Measurements from ENCODE around the gene STK39.

STK39 gene

GRCh38 chr2:167935803-167936110, 311.6 kb downstream of the STK39 start:
- Histone ChIP-seq H3K9ac (ENCODE audit: low read length) (no peak overlapping the region), H3K4ac (ENCODE audit: low read depth, low read length) (no peak overlapping the region), H3K79me2 (ENCODE audit: control insufficient read depth, insufficient read depth, low read length) (no peaks in the 10 kb centered on the region), H2BK120ac (ENCODE audit: low read depth, low read length) (no peak overlapping the region), H3K23ac (ENCODE audit: low read length) (no peak overlapping the region), H3K4me1 (ENCODE audit: control insufficient read depth, low read depth, low read length) (no peaks in the 10 kb centered on the region), H3K4me3 (ENCODE audit: low read length) (no peak overlapping the region), H3K18ac (ENCODE audit: low read length) (no peak overlapping the region), H2BK5ac (ENCODE audit: low read length) (no peak overlapping the region), H3K4me2 (ENCODE audit: low read length) (no peak overlapping the region), H4K8ac (ENCODE audit: low read depth, low read length) (no peak overlapping the region), H3K56ac (ENCODE audit: low read length) (no peak overlapping the region), H3K79me1 (ENCODE audit: low read length) (no peaks in the 10 kb centered on the region), H2AK5ac (ENCODE audit: low read length) (no peak overlapping the region), H3K36me3 (ENCODE audit: control insufficient read depth, insufficient read depth, low read length) (no peaks in the 10 kb centered on the region), H4K5ac (ENCODE audit: low read length) (no peak overlapping the region), H3K27ac (ENCODE audit: low read depth, low read length) (no peak overlapping the region), H2BK15ac (replicated peaks; ENCODE audit: low read depth) (no peak overlapping the region), H3K27me3 (ENCODE audit: insufficient read depth, low read length, poor library complexity) (no peaks in the 10 kb centered on the region)
- whole genome bisulfite sequencing (ENCODE audit: extremely low coverage, insufficient coverage, low lambda C conversion rate): no CpG with 5 or more reads among the region's 4 CpGs
- no peak for DNase-seq

- Histone ChIP-seq H2BK5ac (ENCODE audit: low read length) (no peak overlapping the region), H4K5ac (ENCODE audit: low read length) (no peak overlapping the region), H3K79me1 (ENCODE audit: low read length) (no peaks in the 10 kb centered on the region), H3K56ac (ENCODE audit: low read length) (no peak overlapping the region), H3K4me3 (ENCODE audit: low read length) (no peak overlapping the region), H3K27ac (ENCODE audit: low read depth, low read length) (no peak overlapping the region), H3K9ac (ENCODE audit: low read length) (no peak overlapping the region), H3K79me2 (ENCODE audit: control insufficient read depth, insufficient read depth, low read length) (no peaks in the 10 kb centered on the region), H3K27me3 (ENCODE audit: insufficient read depth, low read length, poor library complexity) (no peaks in the 10 kb centered on the region), H3K4me2 (ENCODE audit: low read length) (no peak overlapping the region), H2BK120ac (ENCODE audit: low read depth, low read length) (no peak overlapping the region), H3K18ac (ENCODE audit: low read length) (no peak overlapping the region), H3K4ac (ENCODE audit: low read depth, low read length) (no peak overlapping the region), H3K23ac (ENCODE audit: low read length) (no peak overlapping the region), H3K36me3 (ENCODE audit: control insufficient read depth, insufficient read depth, low read length) (no peaks in the 10 kb centered on the region), H3K4me1 (ENCODE audit: control insufficient read depth, low read depth, low read length) (no peaks in the 10 kb centered on the region), H2AK5ac (ENCODE audit: low read length) (no peak overlapping the region), H4K8ac (ENCODE audit: low read depth, low read length) (no peak overlapping the region), H2BK15ac (replicated peaks; ENCODE audit: low read depth) (no peak overlapping the region)
- no CpG with 5 or more reads among the region's 4 CpGs for WGBS (ENCODE audit: extremely low coverage, insufficient coverage, low lambda C conversion rate)
- DNase-seq: no peak
Observed at GRCh38 chr2:167933097-167933814, 314.1 kb downstream of the STK39 start.

GRCh38 chr2:167932123-167932693, 315.2 kb downstream of the STK39 start:
- no peak overlapping the region for H3K4me2 ChIP-seq (ENCODE audit: low read length)
- no peaks in the 10 kb centered on the region for H3K79me2 ChIP-seq (ENCODE audit: control insufficient read depth, insufficient read depth, low read length)
- no peak overlapping the region for H3K56ac ChIP-seq (ENCODE audit: low read length)
- no peak overlapping the region for H3K18ac ChIP-seq (ENCODE audit: low read length)
- H3K79me1 ChIP-seq (ENCODE audit: low read length): no peaks in the 10 kb centered on the region
- DNase-seq: no peak
- no peak overlapping the region for H3K9ac ChIP-seq (ENCODE audit: low read length)
- no peaks in the 10 kb centered on the region for H3K27me3 ChIP-seq (ENCODE audit: insufficient read depth, low read length, poor library complexity)
- no CpG with 5 or more reads among the region's 4 CpGs for WGBS (ENCODE audit: extremely low coverage, insufficient coverage, low lambda C conversion rate)
- H2BK5ac ChIP-seq (ENCODE audit: low read length): no peak overlapping the region
- no peak overlapping the region for H2AK5ac ChIP-seq (ENCODE audit: low read length)
- H2BK15ac ChIP-seq (replicated peaks; ENCODE audit: low read depth): no peak overlapping the region
- H3K27ac ChIP-seq (ENCODE audit: low read depth, low read length): no peak overlapping the region
- H4K8ac ChIP-seq (ENCODE audit: low read depth, low read length): no peak overlapping the region
- H3K4me3 ChIP-seq (ENCODE audit: low read length): no peak overlapping the region
- H3K4me1 ChIP-seq (ENCODE audit: control insufficient read depth, low read depth, low read length): no peaks in the 10 kb centered on the region
- no peak overlapping the region for H2BK120ac ChIP-seq (ENCODE audit: low read depth, low read length)
- no peak overlapping the region for H4K5ac ChIP-seq (ENCODE audit: low read length)
- H3K23ac ChIP-seq (ENCODE audit: low read length): no peak overlapping the region
- no peak overlapping the region for H3K4ac ChIP-seq (ENCODE audit: low read depth, low read length)
- H3K36me3 ChIP-seq (ENCODE audit: control insufficient read depth, insufficient read depth, low read length): no peaks in the 10 kb centered on the region

GRCh38 chr2:167929484-167929883, 317.9 kb downstream of the STK39 start:
- WGBS (ENCODE audit: extremely low coverage, insufficient coverage, low lambda C conversion rate): no CpG with 5 or more reads among the region's 3 CpGs
- Histone ChIP-seq H3K27ac (ENCODE audit: low read depth, low read length) (no peak overlapping the region), H2BK15ac (replicated peaks; ENCODE audit: low read depth) (no peak overlapping the region), H4K8ac (ENCODE audit: low read depth, low read length) (no peak overlapping the region), H4K5ac (ENCODE audit: low read length) (no peak overlapping the region), H2BK5ac (ENCODE audit: low read length) (no peak overlapping the region), H3K9ac (ENCODE audit: low read length) (no peak overlapping the region), H3K79me1 (ENCODE audit: low read length) (no peaks in the 10 kb centered on the region), H3K79me2 (ENCODE audit: control insufficient read depth, insufficient read depth, low read length) (no peaks in the 10 kb centered on the region), H3K27me3 (ENCODE audit: insufficient read depth, low read length, poor library complexity) (no peaks in the 10 kb centered on the region), H3K36me3 (ENCODE audit: control insufficient read depth, insufficient read depth, low read length) (no peaks in the 10 kb centered on the region), H3K4ac (ENCODE audit: low read depth, low read length) (no peak overlapping the region), H3K4me3 (ENCODE audit: low read length) (no peak overlapping the region), H3K4me2 (ENCODE audit: low read length) (no peak overlapping the region), H2BK120ac (ENCODE audit: low read depth, low read length) (no peak overlapping the region), H3K56ac (ENCODE audit: low read length) (no peak overlapping the region), H3K4me1 (ENCODE audit: control insufficient read depth, low read depth, low read length) (no peaks in the 10 kb centered on the region), H3K18ac (ENCODE audit: low read length) (no peak overlapping the region), H2AK5ac (ENCODE audit: low read length) (no peak overlapping the region), H3K23ac (ENCODE audit: low read length) (no peak overlapping the region)
- DNase-seq: no peak

- Histone ChIP-seq H4K5ac (ENCODE audit: low read length) (no peak overlapping the region), H4K8ac (ENCODE audit: low read depth, low read length) (no peak overlapping the region), H3K56ac (ENCODE audit: low read length) (no peak overlapping the region), H3K4me2 (ENCODE audit: low read length) (no peak overlapping the region), H2BK120ac (ENCODE audit: low read depth, low read length) (no peak overlapping the region), H2AK5ac (ENCODE audit: low read length) (no peak overlapping the region), H3K4me1 (ENCODE audit: control insufficient read depth, low read depth, low read length) (no peaks in the 10 kb centered on the region), H3K4ac (ENCODE audit: low read depth, low read length) (no peak overlapping the region), H3K27me3 (ENCODE audit: insufficient read depth, low read length, poor library complexity) (no peaks in the 10 kb centered on the region), H3K9ac (ENCODE audit: low read length) (no peak overlapping the region), H3K18ac (ENCODE audit: low read length) (no peak overlapping the region), H3K79me2 (ENCODE audit: control insufficient read depth, insufficient read depth, low read length) (no peaks in the 10 kb centered on the region), H2BK15ac (replicated peaks; ENCODE audit: low read depth) (no peak overlapping the region), H3K79me1 (ENCODE audit: low read length) (no peaks in the 10 kb centered on the region), H3K23ac (ENCODE audit: low read length) (no peak overlapping the region), H3K27ac (ENCODE audit: low read depth, low read length) (no peak overlapping the region), H3K36me3 (ENCODE audit: control insufficient read depth, insufficient read depth, low read length) (no peaks in the 10 kb centered on the region), H2BK5ac (ENCODE audit: low read length) (no peak overlapping the region), H3K4me3 (ENCODE audit: low read length) (no peak overlapping the region)
- no CpG with 5 or more reads among the region's 6 CpGs for WGBS (ENCODE audit: extremely low coverage, insufficient coverage, low lambda C conversion rate)
- no peak for DNase-seq
Observed at GRCh38 chr2:167928434-167928833, 319.0 kb downstream of the STK39 start.

GRCh38 chr2:167925758-167926157, 321.6 kb downstream of the STK39 start:
- no peaks in the 10 kb centered on the region for H3K79me1 ChIP-seq (ENCODE audit: low read length)
- no peak overlapping the region for H4K8ac ChIP-seq (ENCODE audit: low read depth, low read length)
- no peak overlapping the region for H4K5ac ChIP-seq (ENCODE audit: low read length)
- no peak overlapping the region for H3K4me2 ChIP-seq (ENCODE audit: low read length)
- no peaks in the 10 kb centered on the region for H3K4me1 ChIP-seq (ENCODE audit: control insufficient read depth, low read depth, low read length)
- no peaks in the 10 kb centered on the region for H3K79me2 ChIP-seq (ENCODE audit: control insufficient read depth, insufficient read depth, low read length)
- H2AK5ac ChIP-seq (ENCODE audit: low read length): no peak overlapping the region
- H2BK5ac ChIP-seq (ENCODE audit: low read length): no peak overlapping the region
- no CpG with 5 or more reads among the region's 2 CpGs for WGBS (ENCODE audit: extremely low coverage, insufficient coverage, low lambda C conversion rate)
- no peak overlapping the region for H2BK120ac ChIP-seq (ENCODE audit: low read depth, low read length)
- no peaks in the 10 kb centered on the region for H3K27me3 ChIP-seq (ENCODE audit: insufficient read depth, low read length, poor library complexity)
- H3K36me3 ChIP-seq (ENCODE audit: control insufficient read depth, insufficient read depth, low read length): no peaks in the 10 kb centered on the region
- no peak overlapping the region for H3K23ac ChIP-seq (ENCODE audit: low read length)
- no peak overlapping the region for H3K4ac ChIP-seq (ENCODE audit: low read depth, low read length)
- no peak overlapping the region for H3K4me3 ChIP-seq (ENCODE audit: low read length)
- no peak overlapping the region for H3K18ac ChIP-seq (ENCODE audit: low read length)
- no peak overlapping the region for H3K9ac ChIP-seq (ENCODE audit: low read length)
- H3K56ac ChIP-seq (ENCODE audit: low read length): no peak overlapping the region
- no peak for DNase-seq
- no peak overlapping the region for H2BK15ac ChIP-seq (replicated peaks; ENCODE audit: low read depth)
- H3K27ac ChIP-seq (ENCODE audit: low read depth, low read length): no peak overlapping the region
